Stomach (tissue), 9 donors: ENCODE results near the gene HMGCL. TPM values are rescaled to one million over a fixed set of nuclear protein-coding genes. Genes with fewer than 3 reads are reported as not detected.

Experiments used
- DNase-seq, 2 donors: peaks; one replicate each; pipeline versions ENCODE4 v3.0.0 to v3.0.0-alpha.2; 2013 to 2019
- H3K27ac ChIP-seq, 5 donors: fragments of 200-600 bp in 4 of 5; sonication (generic) in 4 of 5; one replicate each; pipeline ENCODE4 v1.5.1; 2013 to 2019; ENCODE audit warnings: mild to moderate bottlenecking in 1 of 5, moderate library complexity in 1 of 5
- H3K27me3 ChIP-seq, 3 donors: fragments of 200-600 bp; sonication (generic); one replicate each; pipeline ENCODE4 v1.5.1; 2017 to 2019; ENCODE audit warnings: mixed run types in 1 of 3
- H3K36me3 ChIP-seq, 4 donors: fragments of 200-600 bp; sonication (generic); 1 replicate in 3 of 4; 2 replicates in 1 of 4; pipeline ENCODE4 v1.5.1; 2016 to 2019
- H3K4me1 ChIP-seq, 4 donors: fragments of 200-600 bp; sonication (generic); one replicate each; pipeline ENCODE4 v1.5.1; 2016 to 2019
- H3K4me3 ChIP-seq, 4 donors: fragments of 200-600 bp; sonication (generic) in 3 of 4; one replicate each; pipeline ENCODE4 v1.5.1; 2016 to 2019; ENCODE audit warnings: mild to moderate bottlenecking in 1 of 4
- H3K9me3 ChIP-seq, 4 donors: fragments of 200-600 bp; sonication (generic); one replicate each; pipeline ENCODE4 v1.5.1; 2016 to 2019
- EP300 ChIP-seq: sonication (generic); formaldehyde crosslinking; IDR thresholded peaks from one replicate; pipeline ENCODE4 v1.6.1; 2017; ENCODE audit warnings: antibody characterized with exemption
- POLR2A ChIP-seq, 4 donors: fragments of 450-650 bp; IDR thresholded peaks; one replicate each; pipeline ENCODE4 v1.6.1; 2016; ENCODE audit warnings: antibody characterized with exemption in 4 of 4, control low read depth in 2 of 4, mild to moderate bottlenecking in 1 of 4, moderate library complexity in 1 of 4
- POLR2AphosphoS5 ChIP-seq, 3 donors: sonication (generic); formaldehyde crosslinking; IDR thresholded peaks; one replicate each; pipeline ENCODE4 v1.6.1; 2016; ENCODE audit warnings: antibody characterized with exemption in 3 of 3
- WGBS, 5 donors: extraction: QIAGEN DNeasy Blood & Tissue Kit in 3 of 5; methylation state at CpG; one replicate each; pipeline versions ENCODE4 v1.1.5 to v1.1.7; 2013 to 2018; 5-methylcytosine and 5-hydroxymethylcytosine counted together
- intact Hi-C: fragments of 100-400 bp; cut with DNase I; formaldehyde crosslinking; loops from one replicate; pipeline ENCODE4 v1.15.1; 2023; ENCODE audit warnings: low total_unique reads
- polyA plus RNA-seq, 3 donors: library from polyadenylated mRNA; stranded (reverse); fragments of 200-250 nt; gene quantifications; one replicate each; pipeline ENCODE4 v1.2.3, GENCODE V29; 2013
- total RNA-seq, 5 donors: library from RNA; depleted of rRNA; stranded (reverse); fragments of >200 nt; gene quantifications; one replicate each; pipeline versions ENCODE4 v1.1.0 to v1.2.3, GENCODE V29; 2014 to 2016
- TF ChIP-seq, protein P1 (sequence below), 7 experiments: fragments of 450-650 bp in 4 of 7; fragments of 200-600 bp in 3 of 7; sonication (generic) in 3 of 7; IDR thresholded peaks; one replicate each; pipeline ENCODE4 v1.5.1; 2016 to 2019; ENCODE audit warnings: antibody characterized with exemption in 7 of 7, control low read depth in 2 of 7, mild to moderate bottlenecking in 1 of 7
- donor health status: healthy with polysubstance abuse.
- donor health status: Bipolar disorder and iron deficiency.
- donor health status: healthy.

HMGCL gene
- total and polyA plus RNA-seq, 8 donors, result 20.1 to 71.0 (median 40.8) TPM; not detected in 1

DNA sequence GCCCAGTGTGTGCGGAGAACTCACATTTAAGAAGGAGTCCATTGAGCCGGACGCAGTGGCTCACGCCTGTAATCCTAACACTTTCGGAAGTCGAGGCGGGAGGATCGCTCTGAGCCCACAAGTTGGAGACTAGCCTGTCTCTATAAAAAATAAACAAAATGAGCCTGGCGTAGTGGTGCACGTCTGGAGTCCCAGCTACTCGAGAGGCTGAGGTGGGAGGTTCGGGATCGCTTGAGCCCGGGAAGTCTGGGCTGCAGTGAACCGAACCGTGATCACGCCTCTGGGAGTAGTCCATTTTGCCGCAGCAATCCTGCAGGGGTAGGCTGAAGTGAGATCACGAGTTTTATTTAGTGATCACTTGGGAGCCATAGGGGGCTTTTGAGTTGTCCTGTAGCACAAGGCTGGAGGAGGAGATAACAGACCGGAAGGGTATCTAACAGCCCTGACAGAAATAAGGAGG is 43.4 kb upstream of the HMGCL start:
- H3K4me3 ChIP-seq, result peak overlapping the region; percentile 75 to 95 (median 90)
- peaks cover 11 to 38% (median 32%) of the 10 kb centered on the region in 4 donors for H3K4me1 ChIP-seq
- H3K27ac ChIP-seq, result peak overlapping the region; percentile 49 to 87 (median 79)
- WGBS, 5 donors, result 8 to 17% (median 12%) methylated on average over 20 of the region's 20 CpGs
- peaks cover 0 to 17% (median 16%) of the 10 kb centered on the region in 4 donors for H3K36me3 ChIP-seq
- no peaks in the 10 kb centered on the region for H3K27me3 ChIP-seq
- TF ChIP-seq EP300 (no peak), POLR2AphosphoS5 (IDR thresholded peaks at IDR 0.05) (no peak), POLR2A (IDR thresholded peaks at IDR 0.05) (no peak)
- TF ChIP-seq, protein P1, sequence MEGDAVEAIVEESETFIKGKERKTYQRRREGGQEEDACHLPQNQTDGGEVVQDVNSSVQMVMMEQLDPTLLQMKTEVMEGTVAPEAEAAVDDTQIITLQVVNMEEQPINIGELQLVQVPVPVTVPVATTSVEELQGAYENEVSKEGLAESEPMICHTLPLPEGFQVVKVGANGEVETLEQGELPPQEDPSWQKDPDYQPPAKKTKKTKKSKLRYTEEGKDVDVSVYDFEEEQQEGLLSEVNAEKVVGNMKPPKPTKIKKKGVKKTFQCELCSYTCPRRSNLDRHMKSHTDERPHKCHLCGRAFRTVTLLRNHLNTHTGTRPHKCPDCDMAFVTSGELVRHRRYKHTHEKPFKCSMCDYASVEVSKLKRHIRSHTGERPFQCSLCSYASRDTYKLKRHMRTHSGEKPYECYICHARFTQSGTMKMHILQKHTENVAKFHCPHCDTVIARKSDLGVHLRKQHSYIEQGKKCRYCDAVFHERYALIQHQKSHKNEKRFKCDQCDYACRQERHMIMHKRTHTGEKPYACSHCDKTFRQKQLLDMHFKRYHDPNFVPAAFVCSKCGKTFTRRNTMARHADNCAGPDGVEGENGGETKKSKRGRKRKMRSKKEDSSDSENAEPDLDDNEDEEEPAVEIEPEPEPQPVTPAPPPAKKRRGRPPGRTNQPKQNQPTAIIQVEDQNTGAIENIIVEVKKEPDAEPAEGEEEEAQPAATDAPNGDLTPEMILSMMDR (IDR thresholded peaks at IDR 0.05), result peak in 1 of 7 experiments; percentile 47
- H3K9me3 ChIP-seq, result no peaks in the 10 kb centered on the region
- DNase-seq, result no peak
- intact Hi-C loops, result no loop called here

DNA sequence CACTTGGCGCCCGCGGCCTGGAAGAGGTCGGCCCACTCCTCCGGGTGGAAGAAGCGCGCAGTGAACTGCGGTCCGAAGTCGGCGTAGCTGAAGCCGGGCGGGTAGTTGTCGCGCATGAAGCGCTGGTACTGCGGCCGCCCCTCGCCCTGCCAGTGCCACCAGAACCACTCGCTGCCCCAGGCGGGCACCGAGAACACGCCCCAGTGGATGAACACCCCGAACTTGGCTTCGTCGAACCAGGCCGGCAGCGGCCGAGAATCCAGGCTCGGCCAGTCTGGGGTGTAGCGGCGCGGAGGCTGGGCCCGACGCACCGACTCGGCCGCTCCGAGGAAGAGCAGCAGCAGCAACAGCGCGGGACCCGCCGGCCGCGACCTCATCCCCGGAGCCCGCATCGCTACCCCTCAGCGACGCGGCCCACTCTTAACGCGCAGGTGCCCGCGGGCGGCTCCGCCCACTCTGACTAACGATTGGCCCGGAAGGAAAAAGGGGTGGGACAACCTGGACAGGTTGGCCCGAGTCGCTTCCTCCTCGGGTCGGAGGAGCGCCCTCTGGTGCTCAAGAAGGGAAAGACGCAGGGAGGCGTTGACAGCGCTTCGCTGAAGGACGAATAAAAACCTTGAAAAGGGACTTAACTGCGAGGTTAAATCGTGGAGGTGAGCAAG is 42.8 kb upstream of the HMGCL start, which contains the start of gene FUCA1:
Gene FUCA1, minus strand, starts transcription at position 396 of the 662 bp plus-strand sequence. Its CDS starts 4 bp downstream, at position 392.
- TF ChIP-seq EP300 (no peak), POLR2AphosphoS5 (IDR thresholded peaks at IDR 0.05) (peak; percentile 77 to 91 (median 82)), POLR2A (IDR thresholded peaks at IDR 0.05) (no peak)
- TF ChIP-seq, protein P1 (IDR thresholded peaks at IDR 0.05), result peak in 5 of 7 experiments; percentile 92 to 98 (median 95)
- Histone ChIP-seq H3K27me3 (no peaks in the 10 kb centered on the region), H3K36me3 (peaks cover 3 to 22% (median 21%) of the 10 kb centered on the region in 4 donors), H3K9me3 (no peaks in the 10 kb centered on the region), H3K4me1 (peaks cover 11 to 38% (median 32%) of the 10 kb centered on the region in 4 donors), H3K27ac (peak within 1 kb of the TSS; percentile 49 to 87 (median 79)), H3K4me3 (peak within 1 kb of the TSS; percentile 75 to 95 (median 90))
- DNase-seq, result peak; percentile 96 to 98
- intact Hi-C loops, result no loop called here
- 0 to 1% (median 1%) methylated on average over 39 to 71 of the region's 71 CpGs for whole genome bisulfite sequencing, 5 donors

DNA sequence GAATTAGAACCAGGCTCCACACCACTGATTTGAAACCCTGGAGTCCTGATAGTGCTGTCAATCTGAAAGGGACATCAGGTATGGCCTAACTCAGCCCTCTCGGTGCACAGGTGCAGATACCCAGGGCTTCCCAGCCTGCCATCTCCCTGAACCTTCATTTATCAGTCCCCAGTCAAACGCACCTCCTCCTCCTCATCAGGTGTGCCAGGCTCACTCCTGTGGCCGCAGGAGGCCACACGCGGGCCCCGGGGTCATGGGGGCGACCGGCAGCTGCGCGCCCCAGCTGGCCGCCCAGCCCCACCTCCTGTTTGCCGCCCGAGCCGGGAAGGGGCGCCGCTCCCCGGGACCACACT is 42.3 kb upstream of the HMGCL start:
- H3K36me3 ChIP-seq, result peaks cover 8 to 27% (median 26%) of the 10 kb centered on the region in 4 donors
- H3K4me3 ChIP-seq, result peak overlapping the region; percentile 75 to 95 (median 90)
- H3K27ac ChIP-seq, result peak overlapping the region; percentile 49 to 87 (median 79)
- intact Hi-C loops, result no loop called here
- peaks cover 11 to 38% (median 32%) of the 10 kb centered on the region in 4 donors for H3K4me1 ChIP-seq
- H3K27me3 ChIP-seq, result no peaks in the 10 kb centered on the region
- DNase-seq, result no peak
- TF ChIP-seq, protein P1 (IDR thresholded peaks at IDR 0.05), result no peak
- TF ChIP-seq EP300, result no peak
- TF ChIP-seq POLR2AphosphoS5 (IDR thresholded peaks at IDR 0.05), result no peak
- no peak for TF ChIP-seq POLR2A (IDR thresholded peaks at IDR 0.05)
- 1 to 9% (median 2%) methylated on average over 4 to 17 of the region's 17 CpGs for WGBS, 5 donors
- no peaks in the 10 kb centered on the region for H3K9me3 ChIP-seq

DNA sequence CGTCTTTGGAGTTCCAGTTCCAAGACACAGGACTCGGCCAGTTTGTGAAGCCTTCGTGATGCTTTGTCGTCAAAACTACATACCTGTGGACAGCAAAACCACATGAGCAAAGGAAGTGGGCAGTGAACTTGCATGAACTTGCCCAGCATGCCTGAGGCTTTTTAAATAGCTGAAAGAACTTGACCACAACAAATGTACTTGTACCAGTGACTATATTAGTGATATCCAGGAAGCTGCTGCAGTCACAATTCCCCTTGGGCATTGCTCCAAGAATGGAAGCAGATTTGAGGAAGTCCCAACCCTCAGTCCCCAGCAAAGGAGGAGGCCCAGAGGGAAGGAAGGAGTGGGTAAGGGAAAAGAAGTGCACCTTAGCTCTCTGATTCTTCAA is 40.3 kb upstream of the HMGCL start:
- TF ChIP-seq EP300 (no peak), POLR2A (IDR thresholded peaks at IDR 0.05) (no peak)
- peaks cover 14 to 47% (median 46%) of the 10 kb centered on the region in 4 donors for H3K36me3 ChIP-seq
- H3K9me3 ChIP-seq, result no peaks in the 10 kb centered on the region
- no peak overlapping the region for H3K4me3 ChIP-seq
- peaks cover 11 to 38% (median 32%) of the 10 kb centered on the region in 4 donors for H3K4me1 ChIP-seq
- WGBS, 5 donors, result 83 to 90% (median 88%) methylated on average over 4 of the region's 4 CpGs
- intact Hi-C loops, result no loop called here
- H3K27ac ChIP-seq, result peak overlapping the region in 1 of 5 donors; percentile 14
- peak; percentile 36 to 39 for DNase-seq
- no peaks in the 10 kb centered on the region for H3K27me3 ChIP-seq
